ENCODE data around the gene DAB1.

DNA sequence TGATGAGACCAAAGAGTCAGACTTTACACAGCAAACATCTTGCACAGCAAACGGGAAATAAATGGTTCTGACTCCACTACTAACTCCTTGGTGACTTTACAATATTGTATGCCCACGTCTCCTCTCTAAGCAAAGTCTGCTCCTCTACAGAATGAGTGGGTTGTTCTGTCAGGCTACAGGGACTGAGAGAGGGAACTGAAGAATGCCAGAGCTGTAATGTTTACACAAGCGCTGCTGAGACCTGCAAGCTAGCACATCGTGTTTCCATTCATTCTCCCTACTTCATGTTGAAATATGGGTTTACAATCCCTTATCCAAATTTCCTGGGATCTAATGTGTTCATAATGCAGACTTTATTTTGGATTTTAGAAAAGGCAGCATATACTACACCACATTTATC lies 15.9 kb downstream of the DAB1 start:
- TF ChIP-seq, protein P1, sequence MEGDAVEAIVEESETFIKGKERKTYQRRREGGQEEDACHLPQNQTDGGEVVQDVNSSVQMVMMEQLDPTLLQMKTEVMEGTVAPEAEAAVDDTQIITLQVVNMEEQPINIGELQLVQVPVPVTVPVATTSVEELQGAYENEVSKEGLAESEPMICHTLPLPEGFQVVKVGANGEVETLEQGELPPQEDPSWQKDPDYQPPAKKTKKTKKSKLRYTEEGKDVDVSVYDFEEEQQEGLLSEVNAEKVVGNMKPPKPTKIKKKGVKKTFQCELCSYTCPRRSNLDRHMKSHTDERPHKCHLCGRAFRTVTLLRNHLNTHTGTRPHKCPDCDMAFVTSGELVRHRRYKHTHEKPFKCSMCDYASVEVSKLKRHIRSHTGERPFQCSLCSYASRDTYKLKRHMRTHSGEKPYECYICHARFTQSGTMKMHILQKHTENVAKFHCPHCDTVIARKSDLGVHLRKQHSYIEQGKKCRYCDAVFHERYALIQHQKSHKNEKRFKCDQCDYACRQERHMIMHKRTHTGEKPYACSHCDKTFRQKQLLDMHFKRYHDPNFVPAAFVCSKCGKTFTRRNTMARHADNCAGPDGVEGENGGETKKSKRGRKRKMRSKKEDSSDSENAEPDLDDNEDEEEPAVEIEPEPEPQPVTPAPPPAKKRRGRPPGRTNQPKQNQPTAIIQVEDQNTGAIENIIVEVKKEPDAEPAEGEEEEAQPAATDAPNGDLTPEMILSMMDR (IDR thresholded peaks at IDR 0.05; ENCODE audit: low read depth, low read length, poor library complexity, severe bottlenecking): no peak
- TF ChIP-seq EZH2phosphoT487 (IDR thresholded peaks at IDR 0.05; ENCODE audit: borderline replicate concordance, low read length): no peak

Measured in DOHH2 (cell line).